ENCODE measurements around the gene KRTAP17-1. TPM values are rescaled to one million over a fixed set of nuclear protein-coding genes. Genes with fewer than 3 reads are reported as not detected.

The KRTAP17-1 gene
- total RNA-seq, 2 experiments from 2014 or later, result not detected

DNA sequence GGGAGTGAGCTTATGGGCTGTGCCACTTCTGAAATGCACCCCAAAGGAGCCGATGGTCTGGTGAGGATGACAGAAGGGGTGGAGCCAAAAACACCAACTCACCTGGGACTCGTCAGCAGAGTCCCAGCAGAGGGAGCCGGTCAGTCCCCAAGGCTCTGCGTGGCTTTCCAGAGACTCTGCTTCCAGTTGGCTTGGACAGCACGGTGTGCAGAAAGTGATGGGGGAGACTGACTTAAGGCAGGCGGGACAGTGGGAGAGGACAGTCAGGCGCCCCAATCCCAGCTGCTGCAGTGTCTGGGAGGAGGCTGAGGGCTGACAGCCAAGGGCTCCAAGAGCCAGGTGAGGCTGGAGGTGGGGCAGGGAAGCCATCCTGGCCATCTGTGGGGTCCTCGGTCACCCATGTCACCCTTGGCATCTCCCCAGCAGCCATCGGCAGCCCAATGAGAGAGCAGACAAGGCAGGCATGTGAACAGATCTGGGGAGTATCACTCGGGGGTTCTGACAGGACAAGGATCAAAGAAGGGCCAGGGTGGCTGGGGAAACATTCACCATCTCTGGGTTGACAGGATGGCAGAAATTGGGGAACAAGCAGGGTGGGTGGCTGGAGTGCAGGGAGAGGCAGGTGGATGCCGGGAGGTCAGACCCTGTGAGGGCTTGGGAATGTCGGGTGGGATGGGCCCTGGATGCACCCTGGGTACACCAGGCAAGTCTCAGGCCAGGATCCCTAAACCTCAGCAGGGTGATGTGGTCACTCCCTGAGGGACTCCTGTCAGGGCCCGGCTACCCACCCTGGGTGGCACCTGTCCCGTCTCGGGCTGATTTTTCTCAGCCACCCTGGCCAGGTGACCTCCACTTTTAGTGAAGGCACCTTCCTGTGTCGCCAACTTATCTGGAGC lies 8.9 kb upstream of the KRTAP17-1 start:
- POLR2A ChIA-PET, result no interaction called here
- TF ChIP-seq EZH2phosphoT487 (IDR thresholded peaks at IDR 0.05; ENCODE audit: borderline replicate concordance, low read depth, low read length), result no peak
- TF ChIP-seq, protein P1, sequence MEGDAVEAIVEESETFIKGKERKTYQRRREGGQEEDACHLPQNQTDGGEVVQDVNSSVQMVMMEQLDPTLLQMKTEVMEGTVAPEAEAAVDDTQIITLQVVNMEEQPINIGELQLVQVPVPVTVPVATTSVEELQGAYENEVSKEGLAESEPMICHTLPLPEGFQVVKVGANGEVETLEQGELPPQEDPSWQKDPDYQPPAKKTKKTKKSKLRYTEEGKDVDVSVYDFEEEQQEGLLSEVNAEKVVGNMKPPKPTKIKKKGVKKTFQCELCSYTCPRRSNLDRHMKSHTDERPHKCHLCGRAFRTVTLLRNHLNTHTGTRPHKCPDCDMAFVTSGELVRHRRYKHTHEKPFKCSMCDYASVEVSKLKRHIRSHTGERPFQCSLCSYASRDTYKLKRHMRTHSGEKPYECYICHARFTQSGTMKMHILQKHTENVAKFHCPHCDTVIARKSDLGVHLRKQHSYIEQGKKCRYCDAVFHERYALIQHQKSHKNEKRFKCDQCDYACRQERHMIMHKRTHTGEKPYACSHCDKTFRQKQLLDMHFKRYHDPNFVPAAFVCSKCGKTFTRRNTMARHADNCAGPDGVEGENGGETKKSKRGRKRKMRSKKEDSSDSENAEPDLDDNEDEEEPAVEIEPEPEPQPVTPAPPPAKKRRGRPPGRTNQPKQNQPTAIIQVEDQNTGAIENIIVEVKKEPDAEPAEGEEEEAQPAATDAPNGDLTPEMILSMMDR (conservative IDR thresholded peaks at IDR 0.05; ENCODE audit: low read length), result 0 out of 2 replicates have a peak, but pooled peaks have one; percentile 37
- no peaks in the 10 kb centered on the region for H3K79me2 ChIP-seq (ENCODE audit: insufficient read depth, low read depth, low read length)
- H4K20me1 ChIP-seq (ENCODE audit: insufficient read depth, low read length), result no peaks in the 10 kb centered on the region
- H2AFZ ChIP-seq (ENCODE audit: low read length), result no peak overlapping the region
- no peak overlapping the region for H3K27ac ChIP-seq (ENCODE audit: low read depth, low read length, poor library complexity, severe bottlenecking)
- BruUV-seq (replicated peaks), result no TSS peak
- H3K9me2 ChIP-seq (ENCODE audit: insufficient read depth, low read length), result no peaks in the 10 kb centered on the region
- DNase-seq (ENCODE audit: low spot score), result no peak
- no peaks in the 10 kb centered on the region for H3K4me1 ChIP-seq (ENCODE audit: insufficient read depth, low read length, poor library complexity, severe bottlenecking)
- CTCF ChIA-PET (ENCODE audit: unreplicated experiment), result no interaction called here
- no peak overlapping the region for H3K4me2 ChIP-seq (ENCODE audit: low read length)
- H3K36me3 ChIP-seq (ENCODE audit: insufficient read depth, low read length), result no peaks in the 10 kb centered on the region
- H3K4me3 ChIP-seq (ENCODE audit: low read depth, low read length, poor library complexity, severe bottlenecking), result no peak overlapping the region
- no peaks in the 10 kb centered on the region for H3K9me3 ChIP-seq (ENCODE audit: low read length)
- intact Hi-C loops (cut with micrococcal nuclease; ENCODE audit: unreplicated experiment), result loop anchor here (10.0 kb wide), 2 partner anchors 340 to 520 kb away; no protein-coding TSS in a partner anchor

DNA sequence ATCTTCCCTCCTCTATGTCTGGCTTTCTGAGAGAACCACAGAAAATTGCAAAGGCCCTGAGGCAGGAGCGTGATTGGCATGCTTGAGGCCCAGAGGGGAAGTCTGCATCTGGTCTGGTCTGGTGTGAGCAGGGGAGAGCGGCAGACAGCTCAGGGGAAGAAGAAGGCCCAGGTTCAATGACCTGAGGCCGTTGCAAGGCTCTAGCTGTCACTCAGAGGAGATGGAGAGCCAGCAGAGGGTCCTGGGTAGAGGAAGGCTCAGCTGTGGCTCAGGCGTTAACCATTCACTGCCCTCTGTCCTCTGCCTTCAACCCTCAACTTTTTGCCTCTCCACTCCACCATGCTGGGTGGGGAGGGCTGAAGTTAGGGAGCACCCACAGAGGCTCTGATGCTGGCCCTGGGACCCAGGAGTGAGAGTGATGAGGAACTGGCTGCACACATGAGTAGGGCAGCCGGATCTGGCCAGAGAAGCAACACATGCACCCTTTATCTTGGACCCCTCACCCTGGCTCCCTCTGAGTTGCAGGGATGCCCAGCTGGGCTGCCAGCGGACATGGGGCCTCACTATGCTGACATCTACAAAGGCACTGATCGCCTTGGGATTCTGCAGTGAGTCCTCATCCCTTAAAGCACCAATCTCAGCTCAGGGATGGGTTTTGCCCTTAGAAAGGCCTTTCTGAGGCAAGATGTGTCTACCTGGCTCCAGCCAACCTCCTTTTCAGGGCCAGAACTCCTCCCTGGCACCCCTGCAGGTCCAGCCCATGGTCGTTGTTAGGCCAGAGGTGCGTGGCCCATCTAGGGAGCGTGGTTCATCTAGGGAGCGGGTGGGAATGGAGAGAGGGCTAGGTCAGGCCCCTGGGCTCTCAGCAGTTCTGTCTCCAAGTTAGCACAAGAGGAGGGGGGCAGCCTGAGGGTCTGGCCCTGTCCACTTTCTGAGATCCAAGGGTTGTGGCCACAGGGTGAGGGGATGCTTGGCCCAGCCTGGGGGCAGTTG lies 7.7 kb upstream of the KRTAP17-1 start:
- no peaks in the 10 kb centered on the region for H3K9me2 ChIP-seq (ENCODE audit: insufficient read depth, low read length)
- DNase-seq (ENCODE audit: low spot score), result no peak
- no peak overlapping the region for H3K27ac ChIP-seq (ENCODE audit: low read depth, low read length, poor library complexity, severe bottlenecking)
- BruUV-seq (replicated peaks), result no TSS peak
- H2AFZ ChIP-seq (ENCODE audit: low read length), result no peak overlapping the region
- H3K4me3 ChIP-seq (ENCODE audit: low read depth, low read length, poor library complexity, severe bottlenecking), result no peak overlapping the region
- no peaks in the 10 kb centered on the region for H3K79me2 ChIP-seq (ENCODE audit: insufficient read depth, low read depth, low read length)
- no peaks in the 10 kb centered on the region for H3K36me3 ChIP-seq (ENCODE audit: insufficient read depth, low read length)
- ChIA-PET CTCF (ENCODE audit: unreplicated experiment) (no interaction called here), POLR2A (no interaction called here)
- H4K20me1 ChIP-seq (ENCODE audit: insufficient read depth, low read length), result no peaks in the 10 kb centered on the region
- no peaks in the 10 kb centered on the region for H3K4me1 ChIP-seq (ENCODE audit: insufficient read depth, low read length, poor library complexity, severe bottlenecking)
- intact Hi-C loops (cut with micrococcal nuclease; ENCODE audit: unreplicated experiment), result loop anchor here (2.0 to 10.0 kb wide), 3 partner anchors 342 to 518 kb away; no protein-coding TSS in a partner anchor
- TF ChIP-seq, protein P1 (conservative IDR thresholded peaks at IDR 0.05; ENCODE audit: low read length), result no peak
- TF ChIP-seq EZH2phosphoT487 (IDR thresholded peaks at IDR 0.05; ENCODE audit: borderline replicate concordance, low read depth, low read length), result no peak
- no peak overlapping the region for H3K4me2 ChIP-seq (ENCODE audit: low read length)
- H3K9me3 ChIP-seq (ENCODE audit: low read length), result no peaks in the 10 kb centered on the region

Data from OCI-LY7 (cell line).